GM19099 (cell line): ENCODE data around the gene BAG1.

Experiments used
- POLR2A ChIP-seq: IDR thresholded peaks from 3 replicates; pipeline ENCODE4 v1.6.1; 2011; ENCODE audit warnings: low read depth; ENCODE audit not compliant: insufficient read length; ENCODE audit errors: extremely low read depth

BAG1 gene

DNA sequence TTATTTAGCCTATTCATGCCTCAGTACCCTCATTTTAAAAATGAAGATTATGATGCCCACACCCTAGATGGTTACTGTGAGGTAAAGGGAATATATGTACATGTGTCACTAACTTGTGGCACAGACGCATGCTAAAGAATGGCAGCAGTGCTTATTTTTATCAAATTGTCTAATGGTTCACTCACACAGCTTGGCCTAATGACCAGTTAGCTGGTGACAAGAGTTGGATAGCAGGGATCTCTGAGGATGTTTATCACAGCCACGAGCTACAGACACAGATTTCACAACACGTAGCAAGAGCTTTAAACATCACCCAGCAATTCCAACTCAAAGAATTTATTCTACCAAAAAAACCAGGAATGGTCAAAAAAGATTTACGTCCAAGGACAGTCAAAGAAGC lies 7.2 kb downstream of the BAG1 start:
- TF ChIP-seq POLR2A = no peak

DNA sequence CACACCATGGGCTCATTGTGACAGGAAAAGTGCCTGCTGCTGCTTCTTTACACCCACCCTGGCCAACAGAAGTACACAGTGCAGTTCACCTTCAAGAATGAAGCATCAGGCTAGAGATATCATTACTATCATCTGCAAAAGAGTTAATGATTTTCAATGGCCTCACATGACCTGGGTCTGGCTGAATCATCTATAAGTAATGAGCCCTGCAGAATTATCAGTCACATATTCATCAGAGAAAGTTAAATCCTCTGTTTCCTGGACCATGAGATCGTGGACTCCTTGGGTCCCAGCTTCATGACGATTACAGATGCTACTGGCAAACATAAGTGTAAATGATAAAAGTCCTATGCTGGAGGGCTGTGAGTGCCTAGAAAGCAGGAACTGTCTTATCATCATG lies 8.3 kb downstream of the BAG1 start:
- TF ChIP-seq POLR2A = no peak

DNA sequence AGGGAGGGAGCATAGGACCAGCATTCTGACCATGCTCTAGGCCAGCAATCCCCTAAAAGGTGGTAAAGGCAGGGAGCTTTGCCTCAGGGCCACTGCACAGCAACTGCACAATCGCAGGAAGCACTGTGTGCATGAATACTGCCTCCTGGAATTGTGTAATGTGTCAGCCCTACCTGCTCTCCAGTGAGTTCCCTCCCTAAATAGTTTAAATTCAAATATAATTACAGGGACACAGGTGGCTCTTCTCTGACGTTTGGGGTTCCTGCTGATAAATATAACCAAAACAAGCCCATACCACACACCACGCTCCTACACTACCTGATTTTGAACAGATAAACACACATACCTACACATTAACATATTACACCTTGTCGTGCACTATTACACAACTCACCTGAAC lies 9.0 kb downstream of the BAG1 start:
- no peak for TF ChIP-seq POLR2A

- TF ChIP-seq POLR2A = no peak
Measured at GRCh38 chr9:33255014-33255413, 9.5 kb downstream of the BAG1 start.

- no peak for TF ChIP-seq POLR2A
Measured at GRCh38 chr9:33254211-33254610, 10.3 kb downstream of the BAG1 start.

GRCh38 chr9:33250458-33250995 lies 14.0 kb downstream of the BAG1 start:
- no peak for TF ChIP-seq POLR2A

DNA sequence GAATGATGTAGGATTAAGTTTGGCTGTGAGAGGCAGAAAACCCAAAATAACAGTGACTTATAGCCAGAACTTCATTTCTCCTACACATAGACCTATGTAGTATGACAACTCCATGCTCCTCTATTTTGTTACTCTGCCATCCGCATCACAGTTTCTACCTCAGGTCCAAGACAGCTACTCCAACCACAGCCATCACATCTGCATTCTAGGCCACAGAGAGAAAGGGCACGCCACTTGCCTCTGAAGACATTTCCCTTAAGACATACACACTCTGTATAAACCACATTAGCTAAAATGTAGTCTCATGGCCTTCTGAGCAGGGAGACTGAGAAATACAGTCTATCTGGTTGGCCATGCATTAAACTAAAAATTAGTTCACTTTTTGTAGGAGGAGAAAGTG lies 14.5 kb downstream of the BAG1 start:
- TF ChIP-seq POLR2A = no peak

DNA sequence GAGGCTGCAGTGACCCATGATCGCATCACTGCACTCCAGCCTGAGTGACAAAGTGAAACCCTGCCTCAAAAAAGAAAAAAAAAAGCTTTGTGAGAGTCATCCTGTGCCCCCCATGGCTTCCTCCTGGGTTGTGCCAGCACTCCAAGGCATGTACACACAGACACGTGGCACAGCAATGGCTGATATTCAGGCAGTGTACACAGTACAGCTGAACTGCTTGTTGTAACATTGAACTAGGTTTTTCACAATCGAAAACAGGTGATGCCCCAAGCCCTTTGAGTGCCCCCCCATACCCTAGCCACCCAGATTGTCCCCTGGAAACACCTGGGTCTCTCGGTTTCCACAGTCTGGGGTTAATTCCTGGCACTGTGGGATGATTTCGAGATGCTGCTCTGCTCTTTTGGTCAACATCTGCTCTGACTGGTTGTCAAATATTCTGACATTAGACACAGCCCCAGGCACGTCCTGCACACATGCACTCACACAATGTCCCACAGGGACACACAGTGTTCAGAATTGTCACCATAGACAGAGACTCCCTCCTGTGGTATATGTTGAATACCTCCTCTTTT lies 15.3 kb downstream of the BAG1 start:
- TF ChIP-seq POLR2A = no peak

GRCh38 chr9:33248606-33249005 lies 15.9 kb downstream of the BAG1 start:
- TF ChIP-seq POLR2A = no peak

DNA sequence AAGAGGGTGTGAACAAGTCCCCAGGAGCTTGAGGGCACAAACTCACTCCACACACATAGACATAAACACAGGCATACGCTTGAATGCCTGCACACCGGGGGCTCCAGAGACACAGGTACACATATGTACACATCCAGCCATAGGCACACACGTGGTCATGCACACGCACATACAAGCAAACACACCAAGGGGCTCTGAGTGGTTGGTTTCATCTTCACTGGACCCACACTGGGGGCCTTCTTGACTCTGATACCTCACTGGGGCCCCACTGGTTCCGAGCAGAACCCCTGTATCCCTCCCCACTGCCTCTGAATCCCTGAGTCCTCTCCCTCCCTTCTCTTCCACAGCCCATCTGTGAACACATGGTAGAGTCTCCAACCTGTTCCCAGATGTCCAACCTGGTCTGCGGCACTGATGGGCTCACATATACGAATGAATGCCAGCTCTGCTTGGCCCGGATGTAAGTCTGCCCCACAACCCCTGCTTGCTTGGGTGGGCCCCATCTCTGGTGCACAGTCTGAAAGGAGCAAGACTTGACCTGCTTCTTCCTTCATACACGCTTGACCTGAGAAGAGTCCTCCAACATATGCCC lies 18.1 kb downstream of the BAG1 start:
- TF ChIP-seq POLR2A = no peak

DNA sequence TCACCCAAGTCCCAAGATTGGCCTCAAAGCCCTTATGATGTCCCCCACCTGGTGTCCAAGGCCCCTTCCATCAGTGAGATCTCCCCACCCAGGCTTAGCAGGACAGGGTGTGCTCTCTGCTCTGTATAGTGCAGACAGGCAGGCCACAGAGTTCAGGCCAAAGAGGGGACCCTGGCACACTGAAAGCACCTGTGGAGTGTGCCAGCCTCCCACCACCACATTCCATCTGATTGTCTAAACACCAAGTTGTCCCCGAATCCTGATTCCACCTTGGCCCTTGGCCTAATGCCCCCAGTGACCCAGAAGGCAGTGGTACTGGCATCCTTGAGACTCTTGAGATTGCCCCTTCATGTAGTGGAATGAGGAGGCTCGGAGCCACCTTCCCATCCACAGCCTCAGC lies 19.2 kb downstream of the BAG1 start:
- TF ChIP-seq POLR2A = no peak

DNA sequence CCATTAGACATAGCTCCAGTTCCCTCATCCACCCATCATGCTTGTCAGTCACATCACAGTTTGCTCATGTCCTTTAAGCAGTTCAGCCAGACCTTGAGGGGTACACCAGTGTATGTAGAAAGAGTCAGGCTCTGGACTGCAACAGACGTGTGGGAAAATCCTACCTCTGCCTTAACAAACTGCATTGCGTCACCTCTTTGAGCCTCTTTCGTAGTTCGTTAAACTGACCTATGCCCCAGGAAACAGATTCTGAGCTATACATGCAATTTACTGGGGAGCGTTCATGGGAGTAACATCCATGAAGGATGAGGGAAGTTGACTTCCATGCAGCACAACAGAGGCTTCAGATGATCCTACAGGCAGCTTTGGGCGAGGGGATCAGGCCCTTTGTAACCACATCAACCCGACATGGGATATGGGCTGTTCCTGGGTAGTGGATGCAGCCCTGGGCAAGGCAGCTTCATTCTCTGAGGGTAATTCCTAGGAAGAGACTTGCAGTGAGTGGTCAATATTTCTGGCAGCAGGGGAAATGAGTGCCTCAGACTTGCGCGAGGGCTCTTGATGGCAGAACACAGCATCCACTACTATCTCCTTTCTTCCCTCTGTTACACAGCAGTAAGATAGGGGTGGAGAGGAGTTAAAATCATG lies 20.2 kb downstream of the BAG1 start:
- no peak for TF ChIP-seq POLR2A

- no peak for TF ChIP-seq POLR2A
Measured at GRCh38 chr9:33242609-33243134, 21.8 kb downstream of the BAG1 start.

DNA sequence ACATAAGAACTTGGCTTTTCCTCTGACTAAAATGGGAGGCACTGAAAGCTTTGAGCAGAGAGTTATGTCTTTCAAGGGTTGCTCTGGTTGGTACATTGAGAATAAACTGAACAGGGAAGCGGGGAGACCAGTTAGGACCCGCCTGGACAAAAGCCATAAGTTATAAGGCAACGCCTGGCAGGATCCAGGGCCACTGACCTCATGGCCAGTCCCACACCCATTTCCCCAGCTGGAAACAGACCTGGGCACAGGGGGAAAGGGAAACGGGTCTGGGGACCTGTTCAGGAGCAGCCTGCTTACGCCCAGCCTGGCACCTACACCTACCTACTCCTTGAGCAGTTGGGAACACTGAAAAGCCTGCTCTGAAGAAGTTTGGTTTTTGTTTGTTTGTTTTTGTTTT lies 23.2 kb downstream of the BAG1 start:
- TF ChIP-seq POLR2A = no peak

DNA sequence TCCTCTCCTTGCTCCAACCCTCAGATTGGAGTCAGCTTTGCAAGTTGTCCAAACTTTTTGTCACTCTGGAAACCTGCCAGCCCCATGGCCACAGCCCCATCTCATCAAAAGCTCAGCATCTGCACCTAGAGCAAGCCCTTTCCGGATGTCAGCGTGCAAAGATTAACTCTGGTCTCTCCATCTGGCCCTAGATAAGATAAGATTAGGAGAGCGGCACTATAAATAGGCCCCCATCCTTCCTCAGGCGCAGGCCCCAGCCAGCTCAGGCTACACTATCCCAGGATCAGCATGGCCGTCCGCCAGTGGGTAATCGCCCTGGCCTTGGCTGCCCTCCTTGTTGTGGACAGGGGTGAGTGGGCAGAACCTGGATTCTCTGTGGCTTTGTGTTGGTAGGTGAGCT lies 24.6 kb downstream of the BAG1 start, which contains the start of gene SPINK4:
Gene SPINK4 (plus strand): TSS at position 247 of the 400 bp plus-strand sequence. CDS start 42 bp downstream, at position 289.
- TF ChIP-seq POLR2A = no peak

GRCh38 chr9:33236571-33236970 lies 27.9 kb downstream of the BAG1 start:
- TF ChIP-seq POLR2A = no peak
